Measurements from ENCODE around the gene ALK.

The ALK gene

GRCh38 chr2:29921560-29921915 is at the start of gene ALK:
TSS of gene ALK (minus strand) at chr2:29921586. CDS start at chr2:29920659, 927 bp downstream.
- no peak for TF ChIP-seq CREB1 (IDR thresholded peaks at IDR 0.05; ENCODE audit: low read depth)
- no peak for TF ChIP-seq CEBPB (IDR thresholded peaks at IDR 0.05)
- TF ChIP-seq USF1 (IDR thresholded peaks at IDR 0.05), result no peak
- no peak for TF ChIP-seq TEAD4 (IDR thresholded peaks at IDR 0.05)
- TF ChIP-seq NFIC (IDR thresholded peaks at IDR 0.05), result no peak
- TF ChIP-seq REST (IDR thresholded peaks at IDR 0.05; ENCODE audit: low read depth), result no peak
- no peak for TF ChIP-seq TCF12 (IDR thresholded peaks at IDR 0.05; ENCODE audit: low read depth)
- no peak for TF ChIP-seq EP300 (IDR thresholded peaks at IDR 0.05; ENCODE audit: borderline replicate concordance)

GRCh38 chr2:29966266-29966665 is 44.9 kb upstream of the ALK start:
- TF ChIP-seq REST (IDR thresholded peaks at IDR 0.05; ENCODE audit: low read depth), result no peak
- no peak for TF ChIP-seq MAX (IDR thresholded peaks at IDR 0.05)
- no peak for TF ChIP-seq RAD21 (IDR thresholded peaks at IDR 0.05; ENCODE audit: low read depth)
- TF ChIP-seq FOXM1 (IDR thresholded peaks at IDR 0.05; ENCODE audit: borderline replicate concordance, low read depth), result no peak
- no peak for TF ChIP-seq TCF12 (IDR thresholded peaks at IDR 0.05; ENCODE audit: low read depth)
- no peak for TF ChIP-seq TAF1 (IDR thresholded peaks at IDR 0.05; ENCODE audit: low read depth)
- TF ChIP-seq NFIC (IDR thresholded peaks at IDR 0.05), result no peak
- no peak for TF ChIP-seq USF1 (IDR thresholded peaks at IDR 0.05)
- no peak for TF ChIP-seq YY1 (IDR thresholded peaks at IDR 0.05; ENCODE audit: low read depth)
- TF ChIP-seq EGR1 (IDR thresholded peaks at IDR 0.05), result no peak
- TF ChIP-seq ZBTB7A (IDR thresholded peaks at IDR 0.05; ENCODE audit: low read depth), result no peak
- no peak for TF ChIP-seq TEAD4 (IDR thresholded peaks at IDR 0.05)
- no peak for TF ChIP-seq CREB1 (IDR thresholded peaks at IDR 0.05; ENCODE audit: low read depth)
- TF ChIP-seq EP300 (IDR thresholded peaks at IDR 0.05; ENCODE audit: borderline replicate concordance), result no peak
- no peak for TF ChIP-seq CEBPB (IDR thresholded peaks at IDR 0.05)

GRCh38 chr2:29963972-29964570 is 42.7 kb upstream of the ALK start:
- no peak for TF ChIP-seq TEAD4 (IDR thresholded peaks at IDR 0.05)
- no peak for TF ChIP-seq REST (IDR thresholded peaks at IDR 0.05; ENCODE audit: low read depth)
- TF ChIP-seq USF1 (IDR thresholded peaks at IDR 0.05), result no peak
- TF ChIP-seq ZBTB7A (IDR thresholded peaks at IDR 0.05; ENCODE audit: low read depth), result no peak
- TF ChIP-seq YY1 (IDR thresholded peaks at IDR 0.05; ENCODE audit: low read depth), result no peak
- no peak for TF ChIP-seq CEBPB (IDR thresholded peaks at IDR 0.05)
- TF ChIP-seq RAD21 (IDR thresholded peaks at IDR 0.05; ENCODE audit: low read depth), result no peak
- no peak for TF ChIP-seq EP300 (IDR thresholded peaks at IDR 0.05; ENCODE audit: borderline replicate concordance)
- no peak for TF ChIP-seq NFIC (IDR thresholded peaks at IDR 0.05)
- TF ChIP-seq CREB1 (IDR thresholded peaks at IDR 0.05; ENCODE audit: low read depth), result no peak
- TF ChIP-seq TCF12 (IDR thresholded peaks at IDR 0.05; ENCODE audit: low read depth), result no peak
- TF ChIP-seq FOXM1 (IDR thresholded peaks at IDR 0.05; ENCODE audit: borderline replicate concordance, low read depth), result no peak
- no peak for TF ChIP-seq EGR1 (IDR thresholded peaks at IDR 0.05)
- no peak for TF ChIP-seq TAF1 (IDR thresholded peaks at IDR 0.05; ENCODE audit: low read depth)
- TF ChIP-seq MAX (IDR thresholded peaks at IDR 0.05), result no peak

GRCh38 chr2:29962922-29963321 is 41.5 kb upstream of the ALK start:
- TF ChIP-seq TCF12 (IDR thresholded peaks at IDR 0.05; ENCODE audit: low read depth) (no peak), REST (IDR thresholded peaks at IDR 0.05; ENCODE audit: low read depth) (no peak), TAF1 (IDR thresholded peaks at IDR 0.05; ENCODE audit: low read depth) (no peak), TEAD4 (IDR thresholded peaks at IDR 0.05) (no peak), CREB1 (IDR thresholded peaks at IDR 0.05; ENCODE audit: low read depth) (no peak), USF1 (IDR thresholded peaks at IDR 0.05) (no peak), EP300 (IDR thresholded peaks at IDR 0.05; ENCODE audit: borderline replicate concordance) (no peak), FOXM1 (IDR thresholded peaks at IDR 0.05; ENCODE audit: borderline replicate concordance, low read depth) (no peak), MAX (IDR thresholded peaks at IDR 0.05) (no peak), YY1 (IDR thresholded peaks at IDR 0.05; ENCODE audit: low read depth) (no peak), ZBTB7A (IDR thresholded peaks at IDR 0.05; ENCODE audit: low read depth) (no peak)

Measured in Ishikawa (cell line).